IMR-90 (cell line): ENCODE results near the gene SPRY1. TPM values are rescaled to one million over a fixed set of nuclear protein-coding genes. Genes with fewer than 3 reads are reported as not detected.

Source experiments
- ATAC-seq: fragments of 200-7000 bp; cut with Tn5 transposase; 2 replicates; pipeline ENCODE4 v1.9.1; 2020; ENCODE audit warnings: low read depth, mild to moderate bottlenecking, moderate library complexity
- BruUV-seq: library from RNA; stranded (reverse); fragments of 400-500 nt; replicated peaks from 2 replicates; lab custom pipeline; 2021; lab: Mats Ljungman, UMichigan
- CTCF ChIA-PET: fragments of 300-600 bp; formaldehyde crosslinking; extraction: SDS; loops from one replicate; lab custom pipeline; 2021; ENCODE audit warnings: antibody characterized with exemption; lab: Yijun Ruan, JAX
- POLR2A ChIA-PET: fragments of 300-600 bp; sonication (Branson Sonifier 250); formaldehyde crosslinking; loops from one replicate; lab custom pipeline; 2022; ENCODE audit warnings: antibody characterized with exemption; ENCODE audit not compliant: unreplicated experiment; lab: Charles Lee
- DNase-seq: peaks from one replicate; pipeline ENCODE4 v3.0.0; 2013
- H2AFZ ChIP-seq: replicated peaks from 2 replicates; pipeline ENCODE3; 2013; ENCODE audit warnings: low read length, mild to moderate bottlenecking; ENCODE audit not compliant: poor library complexity
- H2AK5ac ChIP-seq: 2 replicates; pipeline ENCODE4 v1.6.1; 2013; ENCODE audit warnings: low read depth, low read length, inconsistent platforms
- H2AK9ac ChIP-seq: replicated peaks from 2 replicates; pipeline ENCODE3; 2013; ENCODE audit warnings: mild to moderate bottlenecking, low read depth, low read length, moderate library complexity; ENCODE audit not compliant: poor library complexity
- H2BK120ac ChIP-seq: 2 replicates; pipeline ENCODE4 v1.6.1; 2013; ENCODE audit warnings: low read depth, low read length, inconsistent platforms
- H2BK15ac ChIP-seq: 3 replicates; pipeline ENCODE4 v1.6.1; 2013; ENCODE audit warnings: low read depth, low read length, inconsistent platforms
- H2BK20ac ChIP-seq: 2 replicates; pipeline ENCODE4 v1.6.1; 2013; ENCODE audit warnings: low read depth, mild to moderate bottlenecking, inconsistent platforms, low read length, moderate library complexity
- H2BK5ac ChIP-seq: 2 replicates; pipeline ENCODE4 v1.6.1; 2013; ENCODE audit warnings: mild to moderate bottlenecking, low read depth, low read length, inconsistent platforms; ENCODE audit not compliant: poor library complexity, severe bottlenecking
- H3K14ac ChIP-seq: replicated peaks from 2 replicates; pipeline ENCODE4 v1.6.1; 2013; ENCODE audit warnings: low read depth, low read length, inconsistent platforms
- H3K18ac ChIP-seq: 2 replicates; pipeline ENCODE4 v1.6.1; 2013; ENCODE audit warnings: low read depth, low read length, control low read depth
- H3K23ac ChIP-seq: 2 replicates; pipeline ENCODE4 v1.6.1; 2013; ENCODE audit warnings: low read depth, low read length, inconsistent platforms
- H3K27ac ChIP-seq: 2 replicates; pipeline ENCODE4 v1.5.1; 2013; ENCODE audit warnings: mild to moderate bottlenecking, control low read depth, low read length; ENCODE audit not compliant: insufficient read depth
- H3K27me3 ChIP-seq: 2 replicates; pipeline ENCODE4 v1.6.1; 2013; ENCODE audit warnings: low read length; ENCODE audit not compliant: control insufficient read depth, insufficient read depth
- H3K36me3 ChIP-seq: 2 replicates; pipeline ENCODE4 v1.6.1; 2013; ENCODE audit warnings: low read length, mixed read lengths; ENCODE audit not compliant: control insufficient read depth, insufficient read depth
- H3K4ac ChIP-seq: 2 replicates; pipeline ENCODE4 v1.6.1; 2013; ENCODE audit warnings: low read depth, low read length, inconsistent platforms
- H3K4me1 ChIP-seq: 2 replicates; pipeline ENCODE4 v1.6.1; 2013; ENCODE audit warnings: low read length, mixed read lengths; ENCODE audit not compliant: control insufficient read depth, insufficient read depth
- H3K4me2 ChIP-seq: 2 replicates; pipeline ENCODE4 v1.6.1; 2013; ENCODE audit warnings: low read depth, mild to moderate bottlenecking, control low read depth, low read length, moderate library complexity
- H3K4me3 ChIP-seq: 2 replicates; pipeline ENCODE4 v1.5.1; 2013; ENCODE audit warnings: low read depth, mild to moderate bottlenecking, control low read depth, low read length, moderate library complexity; ENCODE audit not compliant: insufficient read depth
- H3K56ac ChIP-seq: 2 replicates; pipeline ENCODE4 v1.6.1; 2013; ENCODE audit warnings: low read length, inconsistent platforms; ENCODE audit not compliant: insufficient read depth; ENCODE audit errors: extremely low read depth
- H3K79me1 ChIP-seq, 2 experiments: 2 replicates each; pipeline ENCODE4 v1.6.1; 2013; ENCODE audit warnings: low read length in 2 of 2, inconsistent platforms in 1 of 2, low read depth in 1 of 2
- H3K9ac ChIP-seq: 2 replicates; pipeline ENCODE4 v1.6.1; 2013; ENCODE audit warnings: low read depth, low read length, control low read depth
- H3K9me1 ChIP-seq: 2 replicates; pipeline ENCODE4 v1.6.1; 2013; ENCODE audit warnings: low read length, inconsistent platforms; ENCODE audit not compliant: insufficient read depth
- H3K9me3 ChIP-seq: 2 replicates; pipeline ENCODE4 v1.6.1; 2013; ENCODE audit warnings: low read length; ENCODE audit not compliant: control insufficient read depth, insufficient read depth
- H4K20me1 ChIP-seq: 2 replicates; pipeline ENCODE4 v1.6.1; 2013; ENCODE audit warnings: low read length, inconsistent platforms; ENCODE audit not compliant: insufficient read depth
- H4K5ac ChIP-seq: 2 replicates; pipeline ENCODE4 v1.6.1; 2013; ENCODE audit warnings: mild to moderate bottlenecking, low read depth, low read length, control low read depth
- H4K8ac ChIP-seq, 2 experiments: 2 replicates each; pipeline ENCODE4 v1.6.1; 2013; ENCODE audit warnings: low read depth in 2 of 2, low read length in 2 of 2, control low read depth in 1 of 2, inconsistent platforms in 1 of 2
- H4K91ac ChIP-seq: 2 replicates; pipeline ENCODE4 v1.6.1; 2013; ENCODE audit warnings: low read depth, low read length, inconsistent platforms; ENCODE audit not compliant: insufficient read depth
- CEBPB ChIP-seq: IDR thresholded peaks from 2 replicates; pipeline ENCODE4 v1.6.1; 2012; ENCODE audit warnings: low read depth, low read length, improper control_type of control experiment
- FOS ChIP-seq: fragments of 150-350 bp; IDR thresholded peaks from 2 replicates; pipeline ENCODE4 v1.6.1; 2016; ENCODE audit warnings: low read depth, low read length
- MAFK ChIP-seq: IDR thresholded peaks from 2 replicates; pipeline ENCODE4 v1.6.1; 2012; ENCODE audit warnings: low read depth, low read length, improper control_type of control experiment
- MAZ ChIP-seq: IDR thresholded peaks from 2 replicates; pipeline ENCODE4 v1.6.1; 2012; ENCODE audit warnings: low read depth, mild to moderate bottlenecking, low read length, improper control_type of control experiment, moderate library complexity, borderline replicate concordance
- RFX5 ChIP-seq: IDR thresholded peaks from 2 replicates; pipeline ENCODE4 v1.8.0; 2012; ENCODE audit warnings: low read depth, mild to moderate bottlenecking, low read length, moderate library complexity
- WGBS, 2 experiments: methylation state at CpG; one replicate each; pipeline versions ENCODE4 v1.1.5 to v1.1.7; 2013; ENCODE audit warnings: missing lambda C conversion rate in 2 of 2; ENCODE audit not compliant: insufficient read length in 1 of 2; ENCODE audit errors: extremely low coverage in 2 of 2; 5-methylcytosine and 5-hydroxymethylcytosine counted together
- dilution Hi-C: fragments of 300-500 bp; cut with HindIII; formaldehyde crosslinking; loops from one replicate; pipeline ENCODE4 v1.14.3; 2018; ENCODE audit warnings: low sequenced_read_pairs; ENCODE audit not compliant: unreplicated experiment
- in situ Hi-C: fragments of 300-500 bp; cut with MboI; formaldehyde crosslinking; loops from 3 replicates; pipeline ENCODE4 v1.14.3; 2019; ENCODE audit warnings: low sequenced_read_pairs, inconsistent platforms, mixed read lengths
- intact Hi-C: fragments of 100-400 bp; cut with micrococcal nuclease; formaldehyde crosslinking; loops from 2 replicates; pipeline ENCODE4 v1.10.0; 2022
- polyA plus RNA-seq, 3 experiments: library from polyadenylated mRNA; depleted of rRNA; stranded (reverse); fragments of >200 nt; gene quantifications; 2 replicates each; pipeline ENCODE4 v1.2.3, GENCODE V29; 2012; ENCODE audit warnings: low replicate concordance in 1 of 3
- total RNA-seq: library from RNA; depleted of rRNA; stranded (reverse); fragments of >200 nt; gene quantifications from 2 replicates; pipeline ENCODE4 v1.2.3, GENCODE V29; 2012
- TF ChIP-seq, protein P1 (sequence below): conservative IDR thresholded peaks from 2 replicates; pipeline ENCODE4 v1.5.1; 2012; ENCODE audit warnings: mild to moderate bottlenecking, low read depth, low read length, improper control_type of control experiment
- TF ChIP-seq, protein P2 (sequence below): fragments of 150-350 bp; IDR thresholded peaks from 2 replicates; pipeline ENCODE4 v1.6.1; 2017; ENCODE audit warnings: mild to moderate bottlenecking, antibody characterized with exemption, low read length, low read depth

SPRY1 gene
- total and polyA plus RNA-seq, 2 of the 4 experiments (the other 2 are of a cell fraction): 1.4 to 2.2 TPM

DNA sequence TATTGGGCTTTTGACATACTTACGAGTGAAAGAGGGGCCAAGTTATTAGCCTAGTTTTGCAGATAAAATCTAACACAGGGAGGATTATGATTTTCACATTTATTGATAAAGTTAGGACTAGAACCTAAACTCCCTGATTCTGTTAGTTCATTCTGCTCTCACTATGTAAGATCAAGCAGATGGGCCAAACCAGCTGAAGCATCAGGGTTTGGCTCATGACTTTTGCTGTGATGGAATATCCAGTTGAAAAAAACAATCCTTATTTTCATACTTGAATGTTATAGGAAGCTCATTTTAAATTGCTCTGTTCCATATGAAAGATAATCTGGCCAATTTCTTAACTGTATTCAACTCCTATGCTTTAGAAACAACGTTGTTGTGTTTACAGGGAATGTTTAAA lies 21.2 kb downstream of the SPRY1 start:
- Histone ChIP-seq H4K20me1 (no peaks in the 10 kb centered on the region), H2BK120ac (peak overlapping the region; percentile 67; the same call in 1 of the 2 replicates), H3K27me3 (no peaks in the 10 kb centered on the region), H2BK5ac (peak overlapping the region; percentile 89), H3K9ac (no peak overlapping the region), H4K91ac (no peak overlapping the region), H3K27ac (peak overlapping the region; percentile 46), H3K14ac (peak overlapping the region; percentile 26; the same call in 1 of the 2 replicates), H2AK9ac (no peak overlapping the region), H3K79me1 (no peaks in the 10 kb centered on the region), H3K36me3 (no peaks in the 10 kb centered on the region), H4K8ac (peak overlapping the region; percentile 10 to 48; a peak in 2 of 4 replicates), H3K4ac (peak overlapping the region; percentile 42; the same call in 1 of the 2 replicates), H3K4me2 (0 out of 2 replicates have a peak overlapping the region, but pooled peaks have one; percentile 12), H3K9me1 (no peaks in the 10 kb centered on the region), H2BK20ac (peak overlapping the region; percentile 54; the same call in 1 of the 2 replicates), H3K9me3 (no peaks in the 10 kb centered on the region), H3K18ac (peak overlapping the region; percentile 81), H2AFZ (no peak overlapping the region), H2BK15ac (peak overlapping the region; percentile 92; the same call in 2 of the 3 replicates), H3K56ac (no peak overlapping the region), H4K5ac (peak overlapping the region; percentile 79; the same call in 1 of the 2 replicates), H3K23ac (no peak overlapping the region), H3K4me1 (peaks cover 13% of the 10 kb centered on the region), H2AK5ac (no peak overlapping the region), H3K4me3 (no peak overlapping the region)
- WGBS, 2 experiments: no CpG with 5 or more reads among the region's 2 CpGs
- BruUV-seq: no TSS peak
- dilution Hi-C loops (no loop called here), in situ Hi-C loops (no loop called here), intact Hi-C loops (no loop called here)
- ChIA-PET POLR2A (no interaction called here), CTCF (interaction anchor here (0.6 to 1.3 kb wide), 4 partner anchors 11 to 1769 kb away, joined by 3 read pairs; no protein-coding TSS in a partner anchor)
- TF ChIP-seq MAFK: no peak
- TF ChIP-seq, protein P1, sequence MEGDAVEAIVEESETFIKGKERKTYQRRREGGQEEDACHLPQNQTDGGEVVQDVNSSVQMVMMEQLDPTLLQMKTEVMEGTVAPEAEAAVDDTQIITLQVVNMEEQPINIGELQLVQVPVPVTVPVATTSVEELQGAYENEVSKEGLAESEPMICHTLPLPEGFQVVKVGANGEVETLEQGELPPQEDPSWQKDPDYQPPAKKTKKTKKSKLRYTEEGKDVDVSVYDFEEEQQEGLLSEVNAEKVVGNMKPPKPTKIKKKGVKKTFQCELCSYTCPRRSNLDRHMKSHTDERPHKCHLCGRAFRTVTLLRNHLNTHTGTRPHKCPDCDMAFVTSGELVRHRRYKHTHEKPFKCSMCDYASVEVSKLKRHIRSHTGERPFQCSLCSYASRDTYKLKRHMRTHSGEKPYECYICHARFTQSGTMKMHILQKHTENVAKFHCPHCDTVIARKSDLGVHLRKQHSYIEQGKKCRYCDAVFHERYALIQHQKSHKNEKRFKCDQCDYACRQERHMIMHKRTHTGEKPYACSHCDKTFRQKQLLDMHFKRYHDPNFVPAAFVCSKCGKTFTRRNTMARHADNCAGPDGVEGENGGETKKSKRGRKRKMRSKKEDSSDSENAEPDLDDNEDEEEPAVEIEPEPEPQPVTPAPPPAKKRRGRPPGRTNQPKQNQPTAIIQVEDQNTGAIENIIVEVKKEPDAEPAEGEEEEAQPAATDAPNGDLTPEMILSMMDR: no peak
- no peak for TF ChIP-seq MAZ
- no peak for TF ChIP-seq RFX5
- no peak for TF ChIP-seq CEBPB
- TF ChIP-seq, protein P2, sequence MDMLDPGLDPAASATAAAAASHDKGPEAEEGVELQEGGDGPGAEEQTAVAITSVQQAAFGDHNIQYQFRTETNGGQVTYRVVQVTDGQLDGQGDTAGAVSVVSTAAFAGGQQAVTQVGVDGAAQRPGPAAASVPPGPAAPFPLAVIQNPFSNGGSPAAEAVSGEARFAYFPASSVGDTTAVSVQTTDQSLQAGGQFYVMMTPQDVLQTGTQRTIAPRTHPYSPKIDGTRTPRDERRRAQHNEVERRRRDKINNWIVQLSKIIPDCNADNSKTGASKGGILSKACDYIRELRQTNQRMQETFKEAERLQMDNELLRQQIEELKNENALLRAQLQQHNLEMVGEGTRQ: no peak
- no peak for TF ChIP-seq FOS
- ATAC-seq: no peak
- DNase-seq: no peak
